ENCODE data around the gene HOXC10. TPM values are rescaled to one million over a fixed set of nuclear protein-coding genes. Genes with fewer than 3 reads are reported as not detected.

Gene HOXC10
- total and polyA plus RNA-seq, 3 experiments from 2014 or later, result not detected

DNA sequence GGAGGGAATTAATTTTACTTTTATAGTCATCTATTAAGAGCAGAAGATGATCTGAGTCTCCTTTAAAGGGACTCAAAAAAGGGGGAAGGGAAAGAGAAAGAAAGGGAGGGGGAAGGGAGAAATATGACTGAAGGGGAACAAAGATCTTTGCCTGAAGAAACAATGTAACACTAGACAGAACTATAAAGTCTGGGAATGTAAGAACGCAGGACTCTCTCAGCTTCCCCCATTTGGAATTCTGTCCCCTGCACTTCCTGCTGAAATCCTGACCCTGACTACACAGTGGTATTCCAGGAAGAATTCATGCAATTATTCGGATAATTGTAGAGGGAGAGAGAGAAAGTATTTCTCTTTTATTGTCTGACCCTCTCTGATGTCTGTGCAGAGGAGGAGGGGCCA, 20.6 kb upstream of the HOXC10 start:
- H3K4me3 ChIP-seq (ENCODE audit: low read length), result peak overlapping the region; percentile 4
- H3K9me3 ChIP-seq (ENCODE audit: low read length), result no peaks in the 10 kb centered on the region
- CTCF ChIA-PET, result interaction anchor here (1.0 kb wide), 1 partner anchor 237 kb away, joined by 3 read pairs; no protein-coding TSS in a partner anchor
- no peaks in the 10 kb centered on the region for H3K36me3 ChIP-seq (ENCODE audit: insufficient read depth, low read length)
- POLR2A ChIA-PET, result no interaction called here
- peak overlapping the region in 5 of 7 donors; percentile 5 to 57 (median 38) for H3K4me3 Mint-ChIP-seq
- peaks cover 0 to 1% (median 0%) of the 10 kb centered on the region in 3 donors for H3K36me3 Mint-ChIP-seq
- peaks cover 40 to 53% (median 43%) of the 10 kb centered on the region in 3 donors for H3K4me1 Mint-ChIP-seq
- H3K4me1 ChIP-seq (ENCODE audit: insufficient read depth, low read length), result peaks cover 24% of the 10 kb centered on the region
- H3K27ac ChIP-seq (ENCODE audit: low read depth, low read length), result no peak overlapping the region
- H3K9me3 Mint-ChIP-seq, result peaks cover 0 to 1% (median 0%) of the 10 kb centered on the region in 5 donors
- no peak for DNase-seq
- H3K27ac Mint-ChIP-seq, result peak overlapping the region in 1 of 8 donors; percentile 27
- H3K27me3 Mint-ChIP-seq, result peaks cover 82 to 93% of the 10 kb centered on the region in 2 donors
- peaks cover 93% of the 10 kb centered on the region for H3K27me3 ChIP-seq (ENCODE audit: insufficient read depth, low read length, poor library complexity, severe bottlenecking)

- no peaks in the 10 kb centered on the region for H3K9me3 ChIP-seq (ENCODE audit: low read length)
- H3K27ac ChIP-seq (ENCODE audit: low read depth, low read length), result no peak overlapping the region
- Mint-ChIP-seq H3K27me3 (peaks cover 83 to 93% of the 10 kb centered on the region in 2 donors), H3K4me1 (peaks cover 33 to 49% (median 35%) of the 10 kb centered on the region in 3 donors), H3K36me3 (peaks cover 0 to 1% (median 0%) of the 10 kb centered on the region in 3 donors), H3K27ac (peak overlapping the region in 2 of 8 donors; percentile 15 to 19), H3K4me3 (peak overlapping the region in 6 of 7 donors; percentile 34 to 75 (median 60)), H3K9me3 (peaks cover 0 to 1% (median 0%) of the 10 kb centered on the region in 5 donors)
- H3K4me1 ChIP-seq (ENCODE audit: insufficient read depth, low read length), result peaks cover 24% of the 10 kb centered on the region
- ChIA-PET CTCF (interaction anchor here (1.0 kb wide), 1 partner anchor 235 kb away, joined by 3 read pairs; no protein-coding TSS in a partner anchor), POLR2A (no interaction called here)
- no peak for DNase-seq
- no peak overlapping the region for H3K4me3 ChIP-seq (ENCODE audit: low read length)
- H3K27me3 ChIP-seq (ENCODE audit: insufficient read depth, low read length, poor library complexity, severe bottlenecking), result peaks cover 92% of the 10 kb centered on the region
- no peaks in the 10 kb centered on the region for H3K36me3 ChIP-seq (ENCODE audit: insufficient read depth, low read length)
Measured at GRCh38 chr12:53965281-53966084, 19.5 kb upstream of the HOXC10 start.

DNA sequence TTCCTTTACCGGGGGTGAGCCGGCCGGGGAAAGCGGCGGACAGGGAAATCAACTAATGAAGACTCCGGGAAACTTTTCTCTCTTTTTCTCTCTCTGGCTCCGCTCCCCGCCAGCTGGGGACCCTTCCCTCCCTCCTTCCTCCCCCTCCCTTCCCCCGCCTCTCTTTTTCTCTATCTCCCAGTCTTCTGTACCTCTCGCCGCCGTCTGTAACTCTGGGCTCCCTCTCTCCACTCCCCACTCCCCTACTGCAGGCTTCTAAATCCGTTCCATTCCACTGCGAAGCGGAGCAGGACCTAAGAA, 18.9 kb upstream of the HOXC10 start:
- no peaks in the 10 kb centered on the region for H3K36me3 ChIP-seq (ENCODE audit: insufficient read depth, low read length)
- Mint-ChIP-seq H3K9me3 (peaks cover 0 to 1% (median 0%) of the 10 kb centered on the region in 5 donors), H3K36me3 (peaks cover 0 to 1% (median 0%) of the 10 kb centered on the region in 3 donors), H3K4me3 (peak overlapping the region in 6 of 7 donors; percentile 14 to 77 (median 60)), H3K27me3 (peaks cover 87 to 97% of the 10 kb centered on the region in 2 donors), H3K27ac (peak overlapping the region in 1 of 8 donors; percentile 37), H3K4me1 (peaks cover 32 to 48% (median 33%) of the 10 kb centered on the region in 3 donors)
- H3K4me1 ChIP-seq (ENCODE audit: insufficient read depth, low read length), result peaks cover 24% of the 10 kb centered on the region
- ChIA-PET CTCF (no interaction called here), POLR2A (no interaction called here)
- H3K27ac ChIP-seq (ENCODE audit: low read depth, low read length), result no peak overlapping the region
- peaks cover 95% of the 10 kb centered on the region for H3K27me3 ChIP-seq (ENCODE audit: insufficient read depth, low read length, poor library complexity, severe bottlenecking)
- no peak overlapping the region for H3K4me3 ChIP-seq (ENCODE audit: low read length)
- H3K9me3 ChIP-seq (ENCODE audit: low read length), result no peaks in the 10 kb centered on the region
- DNase-seq, result no peak

DNA sequence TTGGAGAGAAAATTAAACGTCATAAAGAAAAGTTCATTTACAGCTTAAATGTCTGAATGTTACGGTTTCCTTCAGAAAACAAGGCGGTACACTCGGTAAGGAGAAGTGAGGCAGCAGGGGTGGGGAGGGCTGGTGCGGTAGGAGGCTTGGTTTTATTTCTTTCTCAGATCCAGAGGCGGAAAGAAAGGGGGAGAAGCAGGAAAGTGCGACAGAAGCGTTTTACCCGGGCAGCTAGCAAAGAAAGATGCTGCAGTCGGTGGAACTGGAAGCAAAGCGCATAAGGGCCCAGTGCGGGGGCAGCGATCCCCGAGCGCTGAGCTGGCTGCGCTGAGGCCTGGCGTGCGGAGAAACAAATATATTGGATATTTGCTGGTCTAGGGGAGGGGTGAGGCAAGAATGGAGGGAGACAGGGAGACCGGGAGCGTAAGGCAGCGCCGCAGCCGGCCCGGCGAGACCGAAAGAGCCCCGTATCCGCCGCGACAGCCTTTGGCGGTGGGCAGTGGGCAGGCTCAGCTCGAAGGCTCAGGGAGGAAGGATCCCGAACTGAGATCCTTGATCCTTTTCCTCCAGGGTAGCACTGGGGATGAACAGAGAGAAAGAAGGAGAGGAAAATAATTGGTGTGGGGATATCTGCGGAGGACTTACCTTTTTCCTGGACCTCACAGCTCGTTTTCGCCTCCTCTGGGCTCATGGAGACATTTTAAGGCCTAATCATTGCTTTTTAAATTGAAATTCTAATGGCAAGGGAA, 18.4 kb upstream of the HOXC10 start:
- Mint-ChIP-seq H3K27ac (peak overlapping the region in 2 of 8 donors; percentile 20 to 37), H3K4me3 (peak overlapping the region in 6 of 7 donors; percentile 14 to 77 (median 62)), H3K9me3 (peaks cover 0 to 3% (median 0%) of the 10 kb centered on the region in 5 donors), H3K36me3 (peaks cover 0 to 1% (median 0%) of the 10 kb centered on the region in 3 donors), H3K27me3 (peaks cover 92 to 100% of the 10 kb centered on the region in 2 donors), H3K4me1 (peaks cover 32 to 48% (median 33%) of the 10 kb centered on the region in 3 donors)
- H3K4me1 ChIP-seq (ENCODE audit: insufficient read depth, low read length), result peaks cover 24% of the 10 kb centered on the region
- ChIA-PET POLR2A (no interaction called here), CTCF (no interaction called here)
- H3K4me3 ChIP-seq (ENCODE audit: low read length), result no peak overlapping the region
- H3K27ac ChIP-seq (ENCODE audit: low read depth, low read length), result no peak overlapping the region
- no peak for DNase-seq
- peaks cover 98% of the 10 kb centered on the region for H3K27me3 ChIP-seq (ENCODE audit: insufficient read depth, low read length, poor library complexity, severe bottlenecking)
- H3K9me3 ChIP-seq (ENCODE audit: low read length), result no peaks in the 10 kb centered on the region
- H3K36me3 ChIP-seq (ENCODE audit: insufficient read depth, low read length), result no peaks in the 10 kb centered on the region

DNA sequence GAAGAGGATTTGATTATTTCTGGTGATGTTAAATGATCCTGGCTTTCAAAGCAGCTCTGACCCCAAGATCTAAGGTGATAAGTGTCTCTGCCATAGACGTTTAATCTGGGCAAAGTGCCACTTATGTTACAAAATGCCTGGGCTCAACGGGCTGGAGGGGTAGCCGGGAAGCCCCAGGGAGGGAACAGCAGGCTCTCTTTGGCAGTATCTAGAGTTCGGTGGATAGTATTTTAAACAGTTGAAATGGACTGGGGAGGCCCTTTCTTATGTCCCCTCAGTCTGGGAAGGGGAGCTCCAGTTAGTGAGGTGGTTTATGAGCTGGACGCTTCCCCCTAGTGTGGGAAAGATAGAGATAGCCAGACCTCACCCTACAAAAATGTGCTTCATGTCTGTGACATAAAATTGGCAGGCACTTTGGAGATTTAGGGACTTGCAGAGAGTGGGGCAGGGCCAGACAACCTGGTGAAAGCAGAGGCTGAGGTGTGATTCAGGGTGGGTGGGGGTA, 17.5 kb upstream of the HOXC10 start:
- CTCF ChIA-PET, result no interaction called here
- H3K4me1 Mint-ChIP-seq, result peaks cover 33 to 44% (median 34%) of the 10 kb centered on the region in 3 donors
- no peaks in the 10 kb centered on the region for H3K9me3 ChIP-seq (ENCODE audit: low read length)

DNA sequence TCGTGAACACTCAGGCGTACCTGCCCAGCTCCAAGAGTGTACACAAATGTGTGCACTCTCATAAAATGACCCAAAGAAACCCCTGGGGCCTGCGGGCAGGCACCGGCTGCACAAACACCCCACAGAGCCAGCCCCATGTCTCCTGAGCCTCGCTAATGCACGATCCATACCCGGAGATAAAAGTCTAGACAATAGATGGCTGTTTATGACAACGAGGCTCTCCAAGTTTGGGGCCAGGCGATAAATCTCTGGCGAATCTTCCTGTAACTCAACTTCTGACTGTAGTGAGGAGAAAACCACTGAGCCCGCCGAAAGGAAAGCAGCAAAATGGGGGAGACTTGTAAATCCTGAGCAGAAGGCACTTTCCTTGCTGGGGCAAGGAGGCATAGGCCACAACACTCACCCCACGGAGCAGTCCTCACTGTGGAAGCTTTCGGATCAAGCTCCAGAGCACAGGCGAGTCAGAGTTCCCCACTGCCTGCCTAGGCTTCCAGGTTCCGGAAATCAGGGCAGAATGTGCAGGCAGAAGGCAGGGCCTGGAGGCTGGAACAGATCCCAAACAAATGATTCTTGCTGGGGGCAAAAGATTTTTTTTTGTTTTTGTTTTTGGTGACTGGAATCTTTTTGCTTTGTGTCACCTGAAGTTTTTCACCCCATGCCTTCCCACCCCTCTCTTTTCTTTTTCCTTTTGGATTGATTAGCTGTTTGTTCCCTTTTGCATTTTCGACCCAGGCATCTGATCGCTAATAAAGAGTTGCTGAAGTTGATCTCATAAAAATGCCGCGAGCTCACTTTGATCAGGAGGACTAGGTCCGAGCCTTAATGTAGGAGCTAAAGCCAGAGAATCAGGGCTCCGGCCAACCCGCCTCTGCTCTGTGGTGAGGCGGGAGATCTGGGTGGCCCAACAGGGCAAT, 16.5 kb upstream of the HOXC10 start:
- CTCF ChIA-PET, result no interaction called here
- no peak overlapping the region for H3K27ac ChIP-seq (ENCODE audit: low read depth, low read length)
- DNase-seq, result no peak

More for the DNA sequence above, 17.5 kb upstream of the HOXC10 start:
- peaks cover 98% of the 10 kb centered on the region for H3K27me3 ChIP-seq (ENCODE audit: insufficient read depth, low read length, poor library complexity, severe bottlenecking)
- H3K27ac ChIP-seq (ENCODE audit: low read depth, low read length), result no peak overlapping the region
- no peaks in the 10 kb centered on the region for H3K36me3 ChIP-seq (ENCODE audit: insufficient read depth, low read length)
- Mint-ChIP-seq H3K36me3 (peaks cover 0 to 1% (median 0%) of the 10 kb centered on the region in 3 donors), H3K9me3 (peaks cover 0 to 4% (median 1%) of the 10 kb centered on the region in 5 donors), H3K4me3 (peak overlapping the region in 1 of 7 donors; percentile 10), H3K27me3 (peaks cover 93 to 100% of the 10 kb centered on the region in 2 donors), H3K27ac (peak overlapping the region in 3 of 8 donors; percentile 0 to 36 (median 1))
- DNase-seq, result no peak
- no peak overlapping the region for H3K4me3 ChIP-seq (ENCODE audit: low read length)
- POLR2A ChIA-PET, result no interaction called here
- H3K4me1 ChIP-seq (ENCODE audit: insufficient read depth, low read length), result peaks cover 24% of the 10 kb centered on the region

DNA sequence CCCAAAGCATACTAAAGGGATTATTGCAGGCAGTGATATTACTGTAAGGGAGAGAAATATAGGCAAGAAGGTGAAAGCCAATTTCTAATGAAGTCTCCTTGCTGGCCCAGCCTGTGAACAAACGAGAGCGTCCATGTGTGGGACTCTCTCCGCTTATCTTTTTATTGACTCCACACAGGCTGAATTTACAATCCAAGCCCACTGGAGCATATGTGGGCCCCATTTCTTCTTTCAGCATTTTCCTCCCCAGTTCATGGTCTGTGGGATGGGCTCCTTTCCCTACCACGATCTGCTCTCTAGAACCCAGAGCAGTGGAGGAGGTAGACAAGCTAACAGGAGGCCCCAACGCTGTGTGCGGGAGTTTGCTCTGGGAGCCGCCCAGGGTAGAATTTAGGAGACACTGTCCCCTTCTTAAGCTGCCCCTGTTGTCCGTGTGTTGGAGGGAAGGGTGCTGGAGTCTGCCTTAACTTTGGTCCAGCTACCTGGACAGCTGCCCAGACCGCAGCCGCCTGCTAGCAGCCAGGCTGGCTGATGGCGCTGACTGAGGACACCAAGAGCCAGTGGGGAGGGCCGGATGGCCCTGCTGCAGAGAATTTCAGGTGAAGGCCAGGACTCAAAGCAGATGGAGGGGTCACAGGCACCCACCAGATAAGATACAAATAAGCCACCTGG, 15.2 kb upstream of the HOXC10 start:
- Mint-ChIP-seq H3K4me3 (peak overlapping the region in 2 of 7 donors; percentile 43 to 64), H3K9me3 (peaks cover 0 to 12% (median 9%) of the 10 kb centered on the region in 5 donors), H3K27me3 (peaks cover 93 to 95% of the 10 kb centered on the region in 2 donors), H3K36me3 (no peaks in the 10 kb centered on the region), H3K4me1 (peaks cover 31 to 42% (median 33%) of the 10 kb centered on the region in 3 donors), H3K27ac (peak overlapping the region in 1 of 8 donors; percentile 25)
- H3K36me3 ChIP-seq (ENCODE audit: insufficient read depth, low read length), result no peaks in the 10 kb centered on the region
- H3K4me3 ChIP-seq (ENCODE audit: low read length), result no peak overlapping the region
- H3K4me1 ChIP-seq (ENCODE audit: insufficient read depth, low read length), result peaks cover 30% of the 10 kb centered on the region
- ChIA-PET CTCF (no interaction called here), POLR2A (no interaction called here)
- no peaks in the 10 kb centered on the region for H3K9me3 ChIP-seq (ENCODE audit: low read length)
- no peak overlapping the region for H3K27ac ChIP-seq (ENCODE audit: low read depth, low read length)
- peaks cover 98% of the 10 kb centered on the region for H3K27me3 ChIP-seq (ENCODE audit: insufficient read depth, low read length, poor library complexity, severe bottlenecking)
- DNase-seq, result no peak

More for the DNA sequence above, 16.5 kb upstream of the HOXC10 start:
- peaks cover 24% of the 10 kb centered on the region for H3K4me1 ChIP-seq (ENCODE audit: insufficient read depth, low read length)
- Mint-ChIP-seq H3K27me3 (peaks cover 93 to 100% of the 10 kb centered on the region in 2 donors), H3K36me3 (peaks cover 0 to 1% (median 0%) of the 10 kb centered on the region in 3 donors), H3K4me1 (peaks cover 36 to 46% (median 38%) of the 10 kb centered on the region in 3 donors), H3K4me3 (peak overlapping the region in 1 of 7 donors; percentile 44), H3K27ac (peak overlapping the region in 3 of 8 donors; percentile 1 to 29 (median 20)), H3K9me3 (peaks cover 0 to 12% (median 7%) of the 10 kb centered on the region in 5 donors)
- H3K27me3 ChIP-seq (ENCODE audit: insufficient read depth, low read length, poor library complexity, severe bottlenecking), result peaks cover 98% of the 10 kb centered on the region
- no peak overlapping the region for H3K4me3 ChIP-seq (ENCODE audit: low read length)
- H3K36me3 ChIP-seq (ENCODE audit: insufficient read depth, low read length), result no peaks in the 10 kb centered on the region
- no peaks in the 10 kb centered on the region for H3K9me3 ChIP-seq (ENCODE audit: low read length)
- POLR2A ChIA-PET, result interaction anchor here (1.0 kb wide), 1 partner anchor 14 kb away, joined by 3 read pairs; no protein-coding TSS in a partner anchor
